ENCODE results near the gene ABCG2.

The ABCG2 gene

DNA sequence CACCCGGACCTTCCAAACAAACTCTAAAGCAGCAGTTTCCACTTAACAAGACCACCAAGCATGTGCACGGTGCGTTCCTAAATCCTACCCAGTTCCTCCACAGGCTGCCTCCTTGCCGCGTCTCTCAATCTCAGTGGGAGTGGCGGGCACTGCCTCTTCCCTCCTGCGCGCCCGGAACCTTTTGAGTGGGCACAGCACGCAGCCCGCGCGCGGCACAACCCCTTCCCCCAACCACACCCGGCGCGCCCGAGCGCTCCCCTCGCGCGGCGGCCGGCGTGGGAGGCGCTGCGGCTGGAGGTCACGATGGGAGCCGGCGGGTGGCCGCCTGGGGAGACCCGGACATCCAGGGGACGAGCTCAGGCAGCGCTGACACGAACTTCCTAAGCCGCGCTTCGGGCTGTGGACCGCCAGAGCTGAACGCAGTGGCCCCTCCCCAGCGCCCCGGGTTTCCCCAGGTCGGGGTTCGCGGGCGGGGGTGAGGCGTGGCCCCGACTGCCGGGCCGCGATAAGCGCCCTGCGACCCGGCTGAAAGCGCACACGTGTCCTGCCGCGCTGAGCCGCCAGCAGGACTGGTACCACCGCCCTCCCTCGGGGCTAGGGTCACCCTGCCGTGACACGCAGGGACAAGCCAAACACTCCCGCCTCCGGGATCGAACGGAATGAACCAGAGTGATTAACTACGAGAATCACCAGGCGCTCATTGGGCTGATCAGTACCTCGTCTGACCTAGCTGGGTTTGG lies at the start of gene ABCG2:
TSS of gene ABCG2 (minus strand) at position 151 of the 740 bp plus-strand sequence. CDS start 18,644 bp downstream, outside the sequence.
- DNase-seq = peak; percentile 22

- no peak for DNase-seq
Observed at GRCh38 chr4:88208156-88208555, 49.7 kb upstream of the ABCG2 start.

GRCh38 chr4:88207171-88207570 lies 48.7 kb upstream of the ABCG2 start:
- DNase-seq = no peak

DNA sequence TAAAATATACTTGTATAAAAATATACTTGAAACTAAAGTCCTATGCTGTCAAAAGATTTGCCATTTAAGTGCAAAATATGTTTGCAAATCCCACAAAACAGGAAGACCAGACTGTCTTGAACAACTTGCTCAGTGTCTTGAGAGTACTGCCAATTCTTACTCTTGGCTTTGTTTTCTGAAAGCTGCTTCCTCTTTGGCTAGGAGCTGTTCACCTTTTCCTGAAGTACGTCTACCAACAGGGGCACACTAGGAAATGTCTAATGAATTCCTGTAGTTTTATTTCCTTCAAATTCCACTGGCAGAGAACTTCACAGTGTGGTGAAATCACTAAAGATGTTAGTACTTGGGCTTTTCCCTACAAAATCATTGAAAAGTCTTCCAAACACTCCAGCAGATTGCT lies 46.4 kb upstream of the ABCG2 start:
- DNase-seq = no peak

DNA sequence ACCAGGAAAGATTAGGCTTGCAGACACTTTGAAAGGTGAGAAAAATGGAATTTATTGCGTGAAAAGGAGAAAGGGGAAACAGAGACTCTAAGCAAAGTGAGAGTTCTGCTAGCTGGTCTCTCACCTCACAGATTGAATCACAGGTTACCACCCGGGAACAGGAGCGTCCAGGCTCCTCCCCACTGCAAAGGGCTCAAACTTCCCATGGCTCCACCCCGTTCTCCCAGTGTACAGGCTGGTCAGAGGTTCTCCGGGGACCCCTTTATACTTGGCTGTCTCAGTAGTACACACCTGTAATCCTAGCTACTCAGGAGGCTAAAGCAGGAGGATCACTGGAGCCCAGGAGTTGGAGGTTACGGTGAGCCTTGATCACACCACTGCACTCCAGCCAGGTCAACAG lies 44.0 kb upstream of the ABCG2 start:
- no peak for DNase-seq

GRCh38 chr4:88200186-88200585 lies 41.7 kb upstream of the ABCG2 start:
- DNase-seq = no peak

GRCh38 chr4:88196523-88197185 lies 38.2 kb upstream of the ABCG2 start:
- no peak for DNase-seq

GRCh38 chr4:88196013-88196365 lies 37.5 kb upstream of the ABCG2 start:
- DNase-seq = no peak

- DNase-seq = no peak
Observed at GRCh38 chr4:88195328-88196012, 37.0 kb upstream of the ABCG2 start.

GRCh38 chr4:88191404-88191803 lies 33.0 kb upstream of the ABCG2 start:
- no peak for DNase-seq

- no peak for DNase-seq
Observed at GRCh38 chr4:88189881-88190585, 31.6 kb upstream of the ABCG2 start.

- no peak for DNase-seq
Observed at GRCh38 chr4:88189418-88189738, 30.9 kb upstream of the ABCG2 start.

- no peak for DNase-seq
Observed at GRCh38 chr4:88188738-88189417, 30.4 kb upstream of the ABCG2 start.

DNA sequence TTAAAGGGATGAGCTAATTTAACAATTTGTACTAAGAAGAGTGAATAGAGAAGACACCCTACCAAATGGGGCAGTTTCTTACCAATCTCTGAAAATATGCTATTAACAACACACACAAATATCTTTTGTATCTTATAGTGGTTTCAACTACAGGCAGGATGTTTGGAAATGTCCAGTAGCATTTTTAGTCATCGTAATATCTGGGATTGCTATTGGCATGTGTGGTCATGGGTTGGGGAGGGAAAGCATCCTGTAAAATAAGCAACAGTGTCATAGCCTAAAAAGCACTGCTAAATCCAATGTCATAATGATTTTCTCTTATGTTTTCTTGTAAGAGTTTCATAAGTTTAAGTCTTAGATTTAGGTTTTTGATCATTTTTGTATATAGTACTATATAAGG lies 29.3 kb upstream of the ABCG2 start:
- DNase-seq = no peak

DNA sequence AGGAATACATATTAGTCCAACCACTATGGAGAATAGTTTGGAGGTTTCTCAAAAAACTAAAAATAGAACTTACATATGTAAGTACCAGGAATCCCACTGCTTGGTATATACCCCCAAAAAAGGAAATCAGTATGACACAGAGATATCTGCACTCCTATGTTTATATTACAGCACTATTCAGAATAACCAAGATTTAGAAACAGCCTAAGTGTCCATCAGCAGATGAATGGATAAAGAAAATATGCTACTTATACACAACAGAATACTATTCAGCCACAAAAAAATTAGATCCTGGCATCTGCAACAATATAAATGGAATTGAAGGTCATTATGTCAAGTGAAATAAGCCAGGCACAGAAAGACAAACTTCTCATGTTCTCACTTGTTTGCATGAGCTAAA lies 27.5 kb upstream of the ABCG2 start:
- no peak for DNase-seq

DNA sequence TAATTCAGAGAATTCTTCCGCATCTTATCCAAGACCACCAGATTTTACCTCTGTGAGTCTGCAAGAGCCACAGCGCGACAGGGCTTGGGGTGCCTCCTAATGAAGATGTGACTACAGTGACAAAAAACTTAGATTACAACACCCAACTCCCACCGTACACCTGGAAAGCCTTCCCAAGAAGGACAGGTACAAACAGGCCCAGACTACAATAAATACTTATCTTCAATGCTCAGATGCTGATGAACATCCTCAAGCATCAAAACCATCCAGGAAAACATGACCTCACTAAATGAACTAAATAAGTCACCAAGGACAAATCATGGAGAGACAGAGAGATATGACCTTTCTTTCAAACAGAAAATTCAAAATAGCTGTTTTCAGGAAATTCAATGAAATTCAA lies 20.8 kb upstream of the ABCG2 start:
- DNase-seq = no peak

GRCh38 chr4:88178626-88179231 lies 20.3 kb upstream of the ABCG2 start:
- no peak for DNase-seq

GRCh38 chr4:88177983-88178625 lies 19.7 kb upstream of the ABCG2 start:
- DNase-seq = no peak

DNA sequence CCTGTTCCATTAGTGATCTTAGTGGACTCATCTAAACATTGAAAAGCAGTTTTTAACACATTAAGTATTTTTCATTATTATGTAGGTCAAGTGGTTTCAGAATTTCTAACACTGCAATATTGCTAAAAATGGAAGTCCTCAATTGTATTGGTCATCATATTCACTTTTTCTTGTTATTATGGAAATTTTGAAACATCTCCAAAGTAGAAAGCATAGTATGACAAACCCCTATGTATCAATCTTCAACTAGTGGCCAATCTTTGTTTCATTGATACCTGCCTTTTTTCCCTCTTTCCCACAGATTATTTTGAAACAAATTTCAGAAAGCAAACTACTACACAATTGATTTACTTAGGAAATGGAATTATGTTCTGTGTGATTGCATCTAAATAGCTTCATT lies 14.5 kb upstream of the ABCG2 start:
- DNase-seq = no peak

- DNase-seq = no peak
Observed at GRCh38 chr4:88171206-88171605, 12.8 kb upstream of the ABCG2 start.

- no peak for DNase-seq
Observed at GRCh38 chr4:88169298-88169697, 10.9 kb upstream of the ABCG2 start.

- no peak for DNase-seq
Observed at GRCh38 chr4:88166608-88167007, 8.2 kb upstream of the ABCG2 start.

All from CD4-positive, alpha-beta T cell treated with Interleukin-10 for 1 hour (primary cell).